MM.1S (cell line): ENCODE data around the gene DGLUCY.
A peak's percentile ranks its signal among the peaks of the same experiment; 100 is the strongest.

ENCODE experiments used
- DNase-seq: peaks from one replicate; pipeline ENCODE4 v3.0.0-alpha.2; 2015
- H2AFZ ChIP-seq: fragments of 300-600 bp; sonication (generic); 2 replicates; pipeline ENCODE4 v1.6.0; 2016; ENCODE audit warnings: antibody characterized with exemption, low read length
- H3F3A ChIP-seq: fragments of 300-600 bp; sonication (generic); 2 replicates; pipeline ENCODE4 v1.6.1; 2016; ENCODE audit warnings: mild to moderate bottlenecking, antibody characterized with exemption, low read length, moderate library complexity, mixed read lengths; ENCODE audit not compliant: insufficient read depth
- H3K27ac ChIP-seq: fragments of 300-600 bp; sonication (generic); 2 replicates; pipeline ENCODE4 v1.5.1; 2016; ENCODE audit warnings: mild to moderate bottlenecking, low read length
- H3K27me3 ChIP-seq: fragments of 300-600 bp; sonication (generic); replicated peaks from 2 replicates; pipeline ENCODE4 v1.6.0; 2016; ENCODE audit warnings: low read length; ENCODE audit not compliant: insufficient read depth
- H3K36me3 ChIP-seq: fragments of 300-600 bp; sonication (generic); replicated peaks from 2 replicates; pipeline ENCODE4 v1.6.1; 2016; ENCODE audit warnings: mild to moderate bottlenecking, low read length, mixed read lengths; ENCODE audit not compliant: insufficient read depth
- H3K4me1 ChIP-seq: fragments of 300-600 bp; sonication (generic); 2 replicates; pipeline ENCODE4 v1.6.1; 2016; ENCODE audit warnings: low read length, mixed read lengths
- H3K4me2 ChIP-seq: fragments of 300-600 bp; sonication (generic); 2 replicates; pipeline ENCODE4 v1.6.0; 2016; ENCODE audit warnings: low read depth, low read length
- H3K4me3 ChIP-seq: fragments of 300-600 bp; sonication (generic); 2 replicates; pipeline ENCODE4 v1.5.1; 2016; ENCODE audit warnings: low read length, mixed read lengths
- H3K79me2 ChIP-seq: fragments of 300-600 bp; sonication (generic); 2 replicates; pipeline ENCODE4 v1.6.1; 2016; ENCODE audit warnings: mixed run types, low read length, mixed read lengths
- H3K9ac ChIP-seq: fragments of 300-600 bp; sonication (generic); 2 replicates; pipeline ENCODE4 v1.6.1; 2016; ENCODE audit warnings: low read length, mixed read lengths
- H3K9me2 ChIP-seq: fragments of 300-600 bp; sonication (generic); replicated peaks from 2 replicates; pipeline ENCODE4 v1.6.1; 2016; ENCODE audit warnings: mild to moderate bottlenecking, low read length, mixed read lengths; ENCODE audit not compliant: insufficient read depth
- H3K9me3 ChIP-seq: fragments of 300-600 bp; sonication (generic); replicated peaks from 2 replicates; pipeline ENCODE4 v1.6.1; 2016; ENCODE audit warnings: mild to moderate bottlenecking, low read length, mixed read lengths; ENCODE audit not compliant: insufficient read depth
- H4K20me1 ChIP-seq: fragments of 300-600 bp; sonication (generic); 2 replicates; pipeline ENCODE4 v1.6.1; 2016; ENCODE audit warnings: mild to moderate bottlenecking, low read length, moderate library complexity, mixed read lengths; ENCODE audit not compliant: insufficient read depth
- EZH2 ChIP-seq: fragments of 300-600 bp; sonication (generic); optimal IDR thresholded peaks from 2 replicates; pipeline ENCODE3; 2017; ENCODE audit warnings: low read depth, mild to moderate bottlenecking, antibody characterized with exemption, low read length, mixed read lengths
- EZH2phosphoT487 ChIP-seq: fragments of 300-600 bp; sonication (generic); IDR thresholded peaks from 2 replicates; pipeline ENCODE4 v1.6.1; 2018; ENCODE audit warnings: antibody characterized with exemption, low read length
- TF ChIP-seq, protein P1 (sequence below): fragments of 300-600 bp; sonication (generic); IDR thresholded peaks from 2 replicates; pipeline ENCODE4 v1.5.1; 2016; ENCODE audit warnings: antibody characterized with exemption, low read length, mixed read lengths

The DGLUCY gene

DNA sequence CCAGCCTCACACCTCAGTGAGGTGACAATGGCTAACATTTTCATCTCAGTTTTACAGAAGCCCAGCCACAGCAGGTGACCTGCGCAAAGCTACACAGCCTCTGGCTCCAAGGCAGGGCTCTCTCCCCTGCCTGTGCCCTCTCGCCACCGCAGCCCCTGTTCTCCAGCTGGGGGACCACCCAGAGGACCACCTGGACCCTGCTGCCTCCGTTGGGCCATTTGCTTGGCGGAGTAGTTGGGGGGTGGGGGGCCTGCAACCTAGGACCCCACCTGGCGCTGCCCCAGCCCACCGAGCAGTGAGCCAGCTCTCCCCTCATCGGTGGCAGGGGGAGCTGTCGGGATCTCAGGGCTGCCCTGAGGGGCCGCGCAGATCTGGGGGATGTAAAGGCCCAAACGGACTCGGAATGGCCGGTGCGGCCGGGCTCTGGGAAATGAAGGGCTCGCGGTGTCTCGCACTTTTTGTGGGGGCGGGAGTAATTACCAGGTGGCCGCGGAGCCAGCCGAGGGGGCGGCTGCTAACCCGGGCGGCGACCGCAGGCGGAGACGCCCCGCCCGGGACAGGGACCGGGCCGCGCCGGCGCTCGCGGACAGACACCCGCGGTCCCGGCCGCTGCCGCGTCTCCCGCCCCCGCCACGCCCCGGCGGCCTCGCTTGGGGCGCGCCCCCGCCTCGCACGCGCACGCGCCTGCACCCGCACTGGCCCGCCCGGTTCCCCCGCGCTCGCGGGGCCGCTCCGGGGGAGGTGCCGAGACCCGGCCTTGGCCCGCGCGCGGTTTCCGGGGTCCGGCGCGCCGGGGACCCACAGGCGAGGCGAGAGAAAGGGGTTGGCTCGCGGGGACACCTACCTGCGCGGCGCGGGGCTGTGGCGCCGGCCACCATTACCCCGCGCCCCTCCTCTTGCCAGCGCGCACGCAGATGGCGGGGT lies 139.3 kb downstream of the DGLUCY start:
- no peaks in the 10 kb centered on the region for H3K9me2 ChIP-seq
- H3K79me2 ChIP-seq = no peaks in the 10 kb centered on the region
- no peaks in the 10 kb centered on the region for H3K36me3 ChIP-seq
- no peaks in the 10 kb centered on the region for H3K9me3 ChIP-seq
- peak overlapping the region; percentile 40; the same call in 1 of the 2 replicates for H3K4me3 ChIP-seq
- H4K20me1 ChIP-seq = no peaks in the 10 kb centered on the region
- H3K4me1 ChIP-seq = peaks cover 10% of the 10 kb centered on the region
- no peak for DNase-seq
- H3K9ac ChIP-seq = no peak overlapping the region; the same call in 1 of the 2 replicates
- no peaks in the 10 kb centered on the region for H3K27me3 ChIP-seq
- H3K4me2 ChIP-seq = peak overlapping the region; percentile 70
- no peak overlapping the region for H3K27ac ChIP-seq
- TF ChIP-seq, protein P1, sequence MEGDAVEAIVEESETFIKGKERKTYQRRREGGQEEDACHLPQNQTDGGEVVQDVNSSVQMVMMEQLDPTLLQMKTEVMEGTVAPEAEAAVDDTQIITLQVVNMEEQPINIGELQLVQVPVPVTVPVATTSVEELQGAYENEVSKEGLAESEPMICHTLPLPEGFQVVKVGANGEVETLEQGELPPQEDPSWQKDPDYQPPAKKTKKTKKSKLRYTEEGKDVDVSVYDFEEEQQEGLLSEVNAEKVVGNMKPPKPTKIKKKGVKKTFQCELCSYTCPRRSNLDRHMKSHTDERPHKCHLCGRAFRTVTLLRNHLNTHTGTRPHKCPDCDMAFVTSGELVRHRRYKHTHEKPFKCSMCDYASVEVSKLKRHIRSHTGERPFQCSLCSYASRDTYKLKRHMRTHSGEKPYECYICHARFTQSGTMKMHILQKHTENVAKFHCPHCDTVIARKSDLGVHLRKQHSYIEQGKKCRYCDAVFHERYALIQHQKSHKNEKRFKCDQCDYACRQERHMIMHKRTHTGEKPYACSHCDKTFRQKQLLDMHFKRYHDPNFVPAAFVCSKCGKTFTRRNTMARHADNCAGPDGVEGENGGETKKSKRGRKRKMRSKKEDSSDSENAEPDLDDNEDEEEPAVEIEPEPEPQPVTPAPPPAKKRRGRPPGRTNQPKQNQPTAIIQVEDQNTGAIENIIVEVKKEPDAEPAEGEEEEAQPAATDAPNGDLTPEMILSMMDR = no peak
- TF ChIP-seq EZH2 (no peak), EZH2phosphoT487 (no peak)
- H3F3A ChIP-seq = 0 out of 2 replicates have a peak, but pooled peaks cover 3% of the 10 kb centered on the region
- no peak overlapping the region for H2AFZ ChIP-seq

DNA sequence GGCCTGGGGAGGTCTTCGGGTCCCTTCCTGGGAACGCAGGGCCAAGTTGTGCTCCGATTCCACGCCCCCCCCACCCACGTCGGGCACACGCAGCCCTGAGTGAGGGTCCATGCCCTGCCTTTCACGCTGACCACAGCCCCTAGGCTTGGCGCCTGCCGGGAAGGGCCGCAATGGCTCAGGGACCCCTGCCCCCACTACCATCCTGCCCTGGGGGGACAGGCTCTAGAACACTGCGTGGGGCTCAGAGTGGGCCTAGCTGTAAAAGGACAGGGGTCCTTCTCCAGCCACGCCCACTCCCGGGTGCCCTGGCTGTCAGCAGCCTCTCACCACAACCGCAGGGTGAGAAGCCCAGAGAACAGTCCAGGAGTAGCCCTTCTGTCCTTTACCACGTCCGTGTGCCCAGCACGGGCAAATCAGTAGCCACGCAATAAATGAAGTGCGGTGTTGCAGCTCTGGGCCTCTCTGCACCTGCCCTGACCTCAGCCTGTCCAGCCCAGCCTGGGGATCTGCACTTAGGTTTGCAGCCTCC lies 140.0 kb downstream of the DGLUCY start:
- H3K36me3 ChIP-seq = no peaks in the 10 kb centered on the region
- peaks cover 10% of the 10 kb centered on the region for H3K4me1 ChIP-seq
- no peak overlapping the region for H3K27ac ChIP-seq
- H3K9me2 ChIP-seq = no peaks in the 10 kb centered on the region
- no peak for DNase-seq
- no peaks in the 10 kb centered on the region for H4K20me1 ChIP-seq
- no peak overlapping the region for H3K9ac ChIP-seq
- no peaks in the 10 kb centered on the region for H3K79me2 ChIP-seq
- no peaks in the 10 kb centered on the region for H3K27me3 ChIP-seq
- 0 out of 2 replicates have a peak, but pooled peaks cover 3% of the 10 kb centered on the region for H3F3A ChIP-seq
- H2AFZ ChIP-seq = no peak overlapping the region
- peak overlapping the region; percentile 25; the same call in 1 of the 2 replicates for H3K4me3 ChIP-seq
- no peaks in the 10 kb centered on the region for H3K9me3 ChIP-seq
- TF ChIP-seq EZH2 = no peak
- no peak for TF ChIP-seq EZH2phosphoT487
- TF ChIP-seq, protein P1 = no peak
- H3K4me2 ChIP-seq = peak overlapping the region; percentile 29; the same call in 1 of the 2 replicates

DNA sequence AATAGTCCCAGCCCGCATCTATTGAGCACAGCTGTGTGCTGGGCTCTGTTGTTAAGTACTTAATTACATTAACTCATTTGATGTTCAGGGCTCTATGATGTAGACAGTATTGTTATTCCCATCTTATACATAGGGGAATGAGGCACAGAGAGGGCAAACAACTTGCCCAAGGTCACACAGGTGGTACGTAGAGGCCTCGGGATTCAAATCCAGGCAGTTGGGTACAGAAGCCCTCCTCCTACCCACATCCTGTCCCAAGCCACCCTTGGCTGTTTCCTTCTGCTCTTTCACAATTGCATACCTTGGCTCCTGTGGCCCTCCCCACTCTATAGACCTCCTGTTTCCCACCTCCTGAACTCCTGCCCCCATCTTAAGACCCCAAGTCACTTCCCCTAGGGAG lies 140.6 kb downstream of the DGLUCY start:
- DNase-seq = no peak
- H3F3A ChIP-seq = 0 out of 2 replicates have a peak, but pooled peaks cover 3% of the 10 kb centered on the region
- peaks cover 10% of the 10 kb centered on the region for H3K4me1 ChIP-seq
- H3K4me2 ChIP-seq = no peak overlapping the region
- no peaks in the 10 kb centered on the region for H4K20me1 ChIP-seq
- no peaks in the 10 kb centered on the region for H3K9me2 ChIP-seq
- TF ChIP-seq, protein P1 = no peak
- TF ChIP-seq EZH2phosphoT487 = no peak
- TF ChIP-seq EZH2 = no peak
- no peaks in the 10 kb centered on the region for H3K79me2 ChIP-seq
- no peak overlapping the region for H2AFZ ChIP-seq
- no peak overlapping the region for H3K9ac ChIP-seq
- no peaks in the 10 kb centered on the region for H3K9me3 ChIP-seq
- no peak overlapping the region for H3K4me3 ChIP-seq
- H3K27ac ChIP-seq = no peak overlapping the region
- no peaks in the 10 kb centered on the region for H3K27me3 ChIP-seq
- no peaks in the 10 kb centered on the region for H3K36me3 ChIP-seq
